Measurements from ENCODE around the gene NRG2.

The NRG2 gene

DNA sequence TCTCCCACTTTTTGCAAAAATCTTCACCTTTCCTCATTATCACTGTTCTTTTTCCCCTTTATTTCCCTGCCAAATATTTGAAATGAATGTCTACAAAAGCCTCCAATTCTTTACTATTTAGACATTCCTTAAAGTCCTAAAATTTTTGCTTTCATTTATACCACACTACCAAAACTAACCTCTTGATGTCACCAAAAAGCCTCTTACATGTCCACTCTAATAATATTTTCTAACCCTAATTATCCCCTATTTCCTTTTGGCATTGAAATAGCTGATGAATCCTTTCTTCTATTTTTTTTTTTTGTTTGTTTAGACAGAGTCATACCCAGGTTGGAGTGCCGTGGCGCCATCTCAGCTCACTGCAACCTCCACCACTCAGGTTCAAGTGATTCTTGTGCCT is 32.3 kb upstream of the NRG2 start:
- no peak overlapping the region for H3K27ac ChIP-seq (replicated peaks)
- no peak overlapping the region for H3K4me3 ChIP-seq (replicated peaks; ENCODE audit: insufficient read depth, low read length)
- H3K27me3 ChIP-seq (ENCODE audit: insufficient read depth, poor library complexity, severe bottlenecking) = no peaks in the 10 kb centered on the region
- TF ChIP-seq POLR2AphosphoS5 (IDR thresholded peaks at IDR 0.05; ENCODE audit: low read depth) (no peak), GABPA (IDR thresholded peaks at IDR 0.05; ENCODE audit: low read depth) (no peak), SPI1 (IDR thresholded peaks at IDR 0.05; ENCODE audit: borderline replicate concordance, low read depth) (no peak)
- TF ChIP-seq, protein P1, sequence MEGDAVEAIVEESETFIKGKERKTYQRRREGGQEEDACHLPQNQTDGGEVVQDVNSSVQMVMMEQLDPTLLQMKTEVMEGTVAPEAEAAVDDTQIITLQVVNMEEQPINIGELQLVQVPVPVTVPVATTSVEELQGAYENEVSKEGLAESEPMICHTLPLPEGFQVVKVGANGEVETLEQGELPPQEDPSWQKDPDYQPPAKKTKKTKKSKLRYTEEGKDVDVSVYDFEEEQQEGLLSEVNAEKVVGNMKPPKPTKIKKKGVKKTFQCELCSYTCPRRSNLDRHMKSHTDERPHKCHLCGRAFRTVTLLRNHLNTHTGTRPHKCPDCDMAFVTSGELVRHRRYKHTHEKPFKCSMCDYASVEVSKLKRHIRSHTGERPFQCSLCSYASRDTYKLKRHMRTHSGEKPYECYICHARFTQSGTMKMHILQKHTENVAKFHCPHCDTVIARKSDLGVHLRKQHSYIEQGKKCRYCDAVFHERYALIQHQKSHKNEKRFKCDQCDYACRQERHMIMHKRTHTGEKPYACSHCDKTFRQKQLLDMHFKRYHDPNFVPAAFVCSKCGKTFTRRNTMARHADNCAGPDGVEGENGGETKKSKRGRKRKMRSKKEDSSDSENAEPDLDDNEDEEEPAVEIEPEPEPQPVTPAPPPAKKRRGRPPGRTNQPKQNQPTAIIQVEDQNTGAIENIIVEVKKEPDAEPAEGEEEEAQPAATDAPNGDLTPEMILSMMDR (IDR thresholded peaks at IDR 0.05; ENCODE audit: insufficient read depth, low read length) = no peak
- TF ChIP-seq, protein P2, sequence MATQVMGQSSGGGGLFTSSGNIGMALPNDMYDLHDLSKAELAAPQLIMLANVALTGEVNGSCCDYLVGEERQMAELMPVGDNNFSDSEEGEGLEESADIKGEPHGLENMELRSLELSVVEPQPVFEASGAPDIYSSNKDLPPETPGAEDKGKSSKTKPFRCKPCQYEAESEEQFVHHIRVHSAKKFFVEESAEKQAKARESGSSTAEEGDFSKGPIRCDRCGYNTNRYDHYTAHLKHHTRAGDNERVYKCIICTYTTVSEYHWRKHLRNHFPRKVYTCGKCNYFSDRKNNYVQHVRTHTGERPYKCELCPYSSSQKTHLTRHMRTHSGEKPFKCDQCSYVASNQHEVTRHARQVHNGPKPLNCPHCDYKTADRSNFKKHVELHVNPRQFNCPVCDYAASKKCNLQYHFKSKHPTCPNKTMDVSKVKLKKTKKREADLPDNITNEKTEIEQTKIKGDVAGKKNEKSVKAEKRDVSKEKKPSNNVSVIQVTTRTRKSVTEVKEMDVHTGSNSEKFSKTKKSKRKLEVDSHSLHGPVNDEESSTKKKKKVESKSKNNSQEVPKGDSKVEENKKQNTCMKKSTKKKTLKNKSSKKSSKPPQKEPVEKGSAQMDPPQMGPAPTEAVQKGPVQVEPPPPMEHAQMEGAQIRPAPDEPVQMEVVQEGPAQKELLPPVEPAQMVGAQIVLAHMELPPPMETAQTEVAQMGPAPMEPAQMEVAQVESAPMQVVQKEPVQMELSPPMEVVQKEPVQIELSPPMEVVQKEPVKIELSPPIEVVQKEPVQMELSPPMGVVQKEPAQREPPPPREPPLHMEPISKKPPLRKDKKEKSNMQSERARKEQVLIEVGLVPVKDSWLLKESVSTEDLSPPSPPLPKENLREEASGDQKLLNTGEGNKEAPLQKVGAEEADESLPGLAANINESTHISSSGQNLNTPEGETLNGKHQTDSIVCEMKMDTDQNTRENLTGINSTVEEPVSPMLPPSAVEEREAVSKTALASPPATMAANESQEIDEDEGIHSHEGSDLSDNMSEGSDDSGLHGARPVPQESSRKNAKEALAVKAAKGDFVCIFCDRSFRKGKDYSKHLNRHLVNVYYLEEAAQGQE (IDR thresholded peaks at IDR 0.05; ENCODE audit: insufficient replicate concordance, low read depth) = no peak
- DNase-seq (ENCODE audit: low read depth in 1 of 2, low spot score in 1 of 2) = no peak

DNA sequence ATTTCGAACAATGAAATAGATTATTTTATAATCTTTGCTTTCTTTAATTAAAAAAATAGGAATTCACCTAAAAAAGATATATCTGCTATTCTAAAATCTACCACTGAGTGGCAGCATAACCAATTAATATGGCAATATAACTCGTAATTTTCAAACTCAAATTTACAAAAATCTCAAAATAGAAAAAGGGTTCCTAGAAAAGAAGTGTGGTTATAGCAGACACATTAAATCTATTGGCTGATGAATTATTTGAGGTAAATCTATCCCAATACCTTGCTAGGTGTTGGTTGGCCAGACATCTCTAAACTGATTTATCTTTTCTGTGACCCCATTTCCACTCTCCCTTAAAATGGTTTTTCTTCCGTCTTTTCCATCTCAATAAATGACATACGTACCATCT is 30.2 kb upstream of the NRG2 start:
- TF ChIP-seq, protein P2 (IDR thresholded peaks at IDR 0.05; ENCODE audit: insufficient replicate concordance, low read depth) = no peak
- TF ChIP-seq, protein P1 (IDR thresholded peaks at IDR 0.05; ENCODE audit: insufficient read depth, low read length) = no peak
- no peak for TF ChIP-seq SPI1 (IDR thresholded peaks at IDR 0.05; ENCODE audit: borderline replicate concordance, low read depth)
- TF ChIP-seq GABPA (IDR thresholded peaks at IDR 0.05; ENCODE audit: low read depth) = no peak
- TF ChIP-seq POLR2AphosphoS5 (IDR thresholded peaks at IDR 0.05; ENCODE audit: low read depth) = no peak
- DNase-seq (ENCODE audit: low read depth in 1 of 2, low spot score in 1 of 2) = no peak
- no peak overlapping the region for H3K4me3 ChIP-seq (replicated peaks; ENCODE audit: insufficient read depth, low read length)

DNA sequence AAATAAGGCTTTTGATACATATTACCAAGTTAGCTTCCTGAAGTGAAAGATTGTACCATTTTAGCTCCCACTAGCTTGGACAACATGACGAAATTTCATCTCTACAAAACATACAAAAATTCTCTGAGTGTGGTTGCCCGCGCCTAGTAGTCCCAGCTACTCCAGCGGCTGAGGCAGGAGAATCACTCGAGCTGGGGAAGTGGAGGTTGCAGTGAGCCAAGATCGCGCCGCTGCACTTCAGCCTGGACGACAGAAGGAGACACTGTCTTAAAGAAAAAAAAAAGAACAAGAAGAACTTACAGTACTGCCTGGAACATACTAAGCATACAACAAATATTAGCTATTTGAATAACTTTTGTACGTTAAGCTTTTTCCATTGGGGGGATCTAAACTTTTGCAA is 29.7 kb upstream of the NRG2 start:
- H3K4me3 ChIP-seq (replicated peaks; ENCODE audit: insufficient read depth, low read length) = no peak overlapping the region
- H3K27me3 ChIP-seq (ENCODE audit: insufficient read depth, poor library complexity, severe bottlenecking) = no peaks in the 10 kb centered on the region
- TF ChIP-seq SPI1 (IDR thresholded peaks at IDR 0.05; ENCODE audit: borderline replicate concordance, low read depth) = no peak
- no peak for TF ChIP-seq POLR2AphosphoS5 (IDR thresholded peaks at IDR 0.05; ENCODE audit: low read depth)
- TF ChIP-seq GABPA (IDR thresholded peaks at IDR 0.05; ENCODE audit: low read depth) = no peak
- TF ChIP-seq, protein P2 (IDR thresholded peaks at IDR 0.05; ENCODE audit: insufficient replicate concordance, low read depth) = no peak
- TF ChIP-seq, protein P1 (IDR thresholded peaks at IDR 0.05; ENCODE audit: insufficient read depth, low read length) = no peak
- no peak for DNase-seq (ENCODE audit: low read depth in 1 of 2, low spot score in 1 of 2)
- no peak overlapping the region for H3K27ac ChIP-seq (replicated peaks)

More for the DNA sequence above, 30.2 kb upstream of the NRG2 start:
- Histone ChIP-seq H3K27me3 (ENCODE audit: insufficient read depth, poor library complexity, severe bottlenecking) (no peaks in the 10 kb centered on the region), H3K27ac (replicated peaks) (no peak overlapping the region)

Data from HL-60 (cell line).